HG03469 (cell line): ENCODE results near the gene VNN1.
"Not testable (repeated sequence)": the region's sequence is repeated elsewhere in the genome, so short reads cannot be mapped to it uniquely, and the experiment has no call there.

Experiments
- ATAC-seq: cut with Tn5 transposase; IDR thresholded peaks from one replicate; pipeline ENCODE4 v1.9.1; 2021; ENCODE audit warnings: mild to moderate bottlenecking, moderate library complexity, moderate number of reproducible peaks; ENCODE audit not compliant: unreplicated experiment

The VNN1 gene

DNA sequence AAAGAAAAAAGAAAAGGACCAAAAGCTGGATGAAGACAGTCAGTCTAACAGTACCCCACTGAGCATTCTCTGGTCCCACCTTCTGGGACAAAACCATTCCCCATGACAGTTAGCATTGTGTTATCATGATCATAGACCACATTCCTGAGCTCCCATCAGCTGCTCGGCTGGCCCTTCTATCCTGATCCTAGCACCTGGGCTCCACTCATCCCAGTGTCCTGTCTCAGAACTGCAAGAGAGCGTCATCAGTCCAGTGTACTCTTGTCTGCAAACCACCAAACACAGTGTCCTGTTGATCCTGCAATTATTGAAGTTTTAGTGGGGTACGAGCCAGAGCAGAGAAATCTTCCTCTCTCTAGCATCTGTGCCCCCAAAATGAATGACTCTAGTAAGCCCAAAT, 38.9 kb downstream of the VNN1 start:
- no peak for ATAC-seq

DNA sequence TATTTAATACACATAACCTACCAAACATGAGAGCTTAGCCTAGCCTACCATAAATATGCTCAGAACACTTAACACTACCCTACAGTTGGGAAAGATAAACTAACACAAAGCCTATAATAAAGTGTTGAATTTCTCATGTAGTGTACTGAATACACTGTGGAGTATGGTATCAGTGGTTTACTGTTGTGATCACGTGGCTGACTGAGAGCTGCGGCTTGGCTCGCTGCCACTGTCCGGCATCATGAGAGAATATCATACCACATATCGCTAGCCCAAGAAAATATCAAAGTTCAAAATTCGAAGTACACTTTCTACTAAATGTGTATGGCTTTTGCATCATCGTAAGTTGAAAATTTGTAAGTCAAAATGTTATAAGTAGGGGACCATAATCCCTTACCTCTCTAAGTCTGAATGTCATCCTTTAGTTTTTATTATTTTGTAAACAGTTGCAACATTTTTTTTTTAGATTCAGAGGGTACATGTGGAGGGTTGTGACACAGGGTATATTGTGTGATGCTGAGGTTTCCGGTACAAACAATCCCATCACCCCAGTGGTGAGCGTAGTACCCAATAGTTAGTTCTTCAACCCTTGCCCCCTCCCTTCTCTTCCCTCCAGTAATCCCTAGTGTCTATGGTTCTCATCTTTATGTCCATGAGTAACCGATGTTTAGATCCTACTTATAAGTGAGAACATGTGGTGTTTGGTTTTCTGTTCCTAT, 40.3 kb downstream of the VNN1 start:
- no peak for ATAC-seq

DNA sequence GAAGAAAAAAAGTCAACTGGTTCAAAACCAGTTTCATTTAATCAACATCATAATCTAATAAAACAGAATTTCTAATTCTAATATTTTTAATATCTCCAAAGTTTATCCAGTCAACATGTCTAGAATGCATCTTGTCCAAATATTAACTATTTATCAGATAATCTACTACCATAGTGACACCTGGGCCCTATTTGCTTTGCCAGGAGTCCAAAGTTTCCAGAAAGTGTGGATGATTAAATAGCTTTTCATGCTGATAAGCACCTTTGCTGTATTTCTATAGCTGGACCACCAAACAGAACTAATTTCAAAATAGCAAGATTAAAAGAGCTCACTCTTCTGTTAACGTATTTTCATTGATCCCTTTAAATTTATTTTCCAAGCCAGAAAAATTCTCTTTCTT, 42.6 kb downstream of the VNN1 start:
- no peak for ATAC-seq

DNA sequence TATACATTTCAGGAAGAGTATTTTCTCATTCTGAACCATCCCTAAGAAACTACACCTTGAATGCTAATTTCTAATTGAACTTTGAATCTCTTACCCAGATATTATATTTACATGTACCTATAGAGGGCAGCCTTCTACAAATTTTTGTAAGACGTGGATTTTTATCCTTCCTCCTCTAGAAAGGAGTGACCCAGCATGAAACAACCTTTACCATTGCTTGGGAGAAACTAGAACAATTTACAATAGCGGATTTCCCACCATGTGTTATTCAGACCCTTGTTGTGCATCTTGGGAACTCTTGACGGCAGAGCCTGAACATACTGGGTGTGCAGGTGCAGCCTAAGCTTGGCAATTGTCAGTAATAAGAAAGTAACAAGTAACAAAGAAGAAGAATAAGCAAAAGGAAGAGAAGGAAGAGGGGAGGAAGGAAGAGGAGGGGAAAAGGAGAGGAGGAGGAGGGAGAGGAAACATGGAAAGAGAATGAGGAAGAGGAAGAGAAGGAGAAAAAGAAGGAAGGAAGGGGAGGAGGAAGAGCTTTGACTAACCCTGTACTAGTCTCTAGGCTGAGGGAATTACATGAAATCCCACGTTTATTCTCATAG, 44.1 kb downstream of the VNN1 start:
- no peak for ATAC-seq

DNA sequence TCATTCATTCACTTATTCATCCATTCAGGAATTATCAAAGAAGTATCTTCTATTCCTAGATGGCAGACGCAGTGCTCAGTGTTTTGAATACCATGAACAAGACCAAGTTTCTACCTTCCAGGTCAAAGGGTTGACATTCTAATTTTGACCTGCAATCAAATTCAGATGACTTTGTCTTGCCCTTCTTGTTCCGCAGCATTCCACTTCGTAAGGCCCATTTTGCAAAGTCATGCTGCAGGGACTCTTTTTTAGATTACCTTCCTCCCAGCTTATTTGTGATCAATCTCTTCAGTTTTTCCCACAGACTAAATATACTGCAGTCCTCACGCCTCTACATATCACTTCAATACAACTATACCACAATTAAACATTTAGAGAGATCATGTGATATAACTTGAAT, 47.7 kb downstream of the VNN1 start:
- ATAC-seq, result no peak

DNA sequence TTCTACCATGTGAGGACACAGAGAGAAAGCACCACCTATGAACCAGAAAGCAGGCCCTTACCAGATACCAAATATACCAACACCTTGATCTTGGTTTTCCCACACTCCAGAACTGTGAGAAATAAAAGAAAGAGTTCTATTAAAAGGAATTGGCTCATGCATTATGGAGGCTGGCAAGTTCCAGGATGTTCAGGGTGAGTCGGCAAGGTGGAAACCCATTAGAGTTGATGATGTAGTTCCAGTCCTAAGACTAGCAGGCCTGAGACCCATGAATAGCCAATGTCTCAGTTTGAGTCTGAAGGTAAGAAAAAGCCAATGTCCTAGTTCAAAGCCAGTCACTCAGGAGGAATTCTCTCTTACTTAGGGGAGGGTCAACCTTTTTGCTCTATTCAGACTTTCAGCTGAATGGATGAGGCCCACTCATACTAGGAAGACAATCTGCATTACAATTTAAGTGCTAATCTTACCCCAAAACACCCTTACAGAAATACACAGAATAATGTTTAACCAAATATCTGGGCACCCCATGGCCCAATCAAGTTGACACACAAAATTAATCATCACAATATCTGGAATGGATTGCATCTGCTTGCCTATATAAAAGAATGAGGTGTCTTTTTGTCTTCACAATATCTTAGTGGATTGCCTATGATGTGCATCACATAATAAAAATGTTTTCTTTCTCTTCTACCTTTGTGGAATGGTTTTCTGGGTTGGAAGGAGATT, 49.4 kb downstream of the VNN1 start:
- ATAC-seq, result no peak

DNA sequence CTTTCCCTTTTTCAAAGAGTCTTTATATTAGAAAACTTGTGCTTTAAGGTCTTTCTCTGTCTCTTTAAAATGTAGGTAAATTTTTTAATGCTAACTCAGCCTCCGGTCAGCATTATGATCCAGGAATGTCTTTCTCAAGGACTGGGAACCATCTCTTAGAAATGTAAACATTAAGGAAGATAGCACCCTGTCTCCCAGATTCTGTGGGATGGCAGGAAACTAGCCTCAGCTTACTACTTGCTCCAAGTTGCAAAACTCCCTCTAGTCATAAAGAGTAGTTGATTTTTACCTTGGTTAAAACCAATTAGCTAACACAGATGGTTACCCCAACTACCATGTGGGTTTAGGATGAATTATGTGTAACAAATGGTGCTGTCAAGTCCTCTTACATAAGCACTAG, 50.2 kb downstream of the VNN1 start:
- no peak for ATAC-seq

DNA sequence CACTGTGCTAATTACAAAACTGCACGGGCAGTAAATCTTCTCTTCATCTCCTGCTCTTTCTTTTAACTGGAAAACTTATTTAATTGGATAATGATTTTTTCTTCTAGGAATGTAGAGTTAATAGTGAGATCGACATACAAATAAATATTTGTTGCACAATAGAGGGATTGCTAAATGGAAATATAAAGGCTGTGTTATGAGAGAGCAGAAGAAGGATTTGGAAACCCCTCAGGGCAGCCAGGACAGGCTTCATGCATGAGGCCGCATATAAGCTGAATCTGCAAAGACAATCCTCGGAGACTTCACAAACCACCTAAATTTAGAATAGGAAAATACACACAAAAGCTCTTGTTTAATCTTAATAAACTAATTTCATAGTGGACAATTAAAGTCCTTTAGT, 51.9 kb downstream of the VNN1 start:
- no peak for ATAC-seq

DNA sequence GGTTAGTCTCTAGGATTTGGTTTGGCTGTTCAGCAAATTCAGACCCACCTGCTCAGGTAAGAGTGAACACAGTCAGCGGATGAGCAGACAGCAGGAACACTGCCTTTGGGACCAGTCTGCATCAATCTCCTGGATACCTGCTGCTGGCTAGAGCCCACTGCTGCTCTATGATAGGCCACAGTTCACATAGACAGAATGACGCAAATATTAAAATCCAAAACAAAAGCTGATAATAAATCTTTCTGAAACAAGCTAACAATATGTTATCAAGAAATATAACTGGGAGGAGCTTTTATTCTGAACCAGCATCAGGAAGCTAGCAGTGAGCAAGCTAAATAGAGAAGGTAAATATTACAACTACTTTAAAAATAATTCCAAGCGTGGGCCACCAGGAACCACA, 54.8 kb downstream of the VNN1 start, which contains the start of gene TAAR1:
Gene TAAR1 (minus strand): TSS at position 101 of the 400 bp plus-strand sequence. CDS start 13,179 bp downstream, outside the sequence.
- no peak for ATAC-seq

DNA sequence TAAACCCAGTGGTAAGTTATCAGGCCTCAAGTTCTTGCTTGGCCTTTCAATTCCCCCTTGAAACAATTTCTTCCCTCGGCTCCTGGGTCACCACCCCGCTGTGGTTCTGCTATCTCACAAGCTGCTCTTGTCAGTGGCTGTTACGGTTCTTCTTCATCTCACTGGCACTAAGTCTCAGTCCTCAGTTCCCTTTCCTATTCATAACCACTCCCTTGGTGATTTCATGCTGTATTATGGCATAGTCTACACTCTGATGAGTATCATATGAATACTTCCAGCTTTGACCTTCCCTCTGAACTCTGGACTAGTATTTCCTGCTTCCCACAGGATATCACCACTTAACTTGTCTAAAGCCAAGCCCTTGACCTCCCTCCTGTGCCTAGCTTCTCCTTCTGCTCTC, 62.8 kb downstream of the VNN1 start:
- ATAC-seq, result peak; percentile 38

DNA sequence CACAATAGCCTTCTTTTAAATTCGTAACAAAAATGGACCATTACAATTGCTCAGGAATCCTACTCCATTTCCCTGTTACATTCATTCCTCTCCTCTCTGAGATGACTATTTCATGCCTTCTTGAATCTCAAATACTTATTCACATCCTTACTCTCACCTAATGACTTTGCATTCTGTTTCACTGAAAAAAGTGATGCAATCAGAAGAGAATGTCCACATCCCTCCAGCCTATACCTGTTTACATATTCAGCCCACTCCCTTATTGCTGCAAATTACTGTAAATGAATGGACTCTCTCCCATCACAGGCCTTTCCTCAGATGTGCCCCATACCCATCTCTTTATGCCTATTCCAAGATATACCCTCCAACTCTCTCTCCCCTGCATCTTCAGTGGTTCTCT, 63.4 kb downstream of the VNN1 start:
- ATAC-seq, result no peak

DNA sequence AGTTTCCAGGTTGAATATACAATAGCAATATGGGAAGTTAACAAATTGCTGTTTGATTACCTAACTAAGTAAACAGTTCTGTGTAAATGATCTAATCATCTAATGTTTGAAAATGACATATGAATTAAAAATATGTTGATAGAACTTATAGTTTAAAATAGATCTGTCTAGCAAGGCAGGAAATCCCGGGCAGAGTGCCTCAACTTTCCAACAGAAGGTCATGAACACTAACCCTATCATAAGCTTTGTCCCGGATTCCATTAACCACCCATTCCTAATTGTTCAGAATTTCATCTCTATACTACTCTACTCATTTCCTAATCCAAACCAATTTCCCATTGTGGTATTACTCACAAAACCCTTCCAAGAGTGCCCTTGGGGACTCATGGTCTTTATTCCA, 65.0 kb downstream of the VNN1 start:
- no peak for ATAC-seq

DNA sequence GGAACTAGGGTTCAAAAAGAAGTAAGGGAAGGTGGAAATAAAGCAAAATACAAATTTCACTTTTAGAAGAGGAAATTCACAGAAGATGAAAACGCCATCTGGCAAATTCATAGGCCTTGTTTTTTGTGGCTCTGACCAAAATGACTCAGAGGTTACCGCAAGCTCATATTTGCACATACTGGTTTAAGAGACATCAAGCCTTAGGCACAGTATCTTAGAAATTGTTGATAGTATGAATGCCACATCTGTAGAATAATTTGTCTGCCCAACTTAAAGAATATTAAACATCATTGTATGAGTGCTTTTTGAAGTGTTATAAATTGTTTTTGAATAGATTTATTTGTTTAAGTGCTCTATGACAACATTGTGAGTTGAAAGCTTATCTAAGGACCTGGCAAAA, 65.5 kb downstream of the VNN1 start:
- peak; percentile 84 for ATAC-seq

DNA sequence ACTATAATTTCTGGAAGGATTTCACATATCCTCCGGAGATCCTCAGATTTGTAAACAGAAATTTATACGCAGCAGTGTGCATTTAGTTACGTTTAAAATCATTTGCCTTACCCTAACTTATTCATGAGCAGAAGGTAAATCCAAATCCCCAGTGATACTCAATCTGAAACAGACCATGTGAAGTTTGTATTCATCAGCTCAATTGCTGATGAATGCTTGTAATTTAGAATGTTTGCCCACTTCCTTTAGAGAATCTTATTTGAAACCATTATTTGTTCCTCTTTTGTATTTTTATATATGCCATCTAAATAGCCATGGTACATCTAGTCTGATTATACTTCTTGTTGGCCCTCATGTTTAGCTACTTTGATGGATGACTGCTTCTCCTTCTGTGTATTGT, 70.3 kb downstream of the VNN1 start:
- no peak for ATAC-seq

DNA sequence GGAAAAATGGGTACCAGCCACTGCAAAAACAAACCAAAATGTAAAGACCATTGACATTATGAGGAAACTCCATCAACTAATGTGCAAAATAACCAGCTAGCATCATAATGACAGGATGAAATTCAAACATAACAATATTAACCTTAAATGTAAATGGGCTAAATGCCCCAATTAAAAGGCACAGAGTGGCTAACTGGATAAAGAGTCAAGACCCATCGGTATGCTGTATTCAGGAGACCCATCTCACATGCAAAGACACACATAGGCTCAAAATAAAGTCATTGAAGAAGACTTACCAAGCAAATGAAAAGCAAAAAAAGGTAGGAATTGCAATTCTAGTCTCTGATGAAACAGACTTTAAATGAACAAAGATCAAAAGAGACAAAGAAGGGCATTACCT, 76.7 kb downstream of the VNN1 start:
- ATAC-seq, result not testable (repeated sequence)

DNA sequence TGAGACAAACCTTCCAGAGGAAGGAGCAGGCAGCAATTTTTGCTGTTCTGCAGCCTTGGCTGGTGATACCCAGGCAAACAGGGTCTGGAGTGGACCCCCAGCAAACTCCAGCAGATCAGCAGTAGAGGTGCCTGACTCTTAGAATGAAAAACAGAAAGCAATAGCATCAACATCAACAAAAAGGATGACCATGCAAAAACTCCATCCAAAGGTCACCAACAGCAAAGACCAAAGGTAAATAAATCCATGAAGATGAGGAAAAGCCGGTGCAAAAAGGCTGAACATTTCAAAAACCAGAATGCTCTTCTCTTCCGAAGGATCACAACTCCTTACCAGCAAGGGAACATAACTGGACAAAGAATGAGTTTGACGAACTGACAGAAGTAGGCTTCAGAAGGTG, 77.9 kb downstream of the VNN1 start:
- not testable (repeated sequence) for ATAC-seq

DNA sequence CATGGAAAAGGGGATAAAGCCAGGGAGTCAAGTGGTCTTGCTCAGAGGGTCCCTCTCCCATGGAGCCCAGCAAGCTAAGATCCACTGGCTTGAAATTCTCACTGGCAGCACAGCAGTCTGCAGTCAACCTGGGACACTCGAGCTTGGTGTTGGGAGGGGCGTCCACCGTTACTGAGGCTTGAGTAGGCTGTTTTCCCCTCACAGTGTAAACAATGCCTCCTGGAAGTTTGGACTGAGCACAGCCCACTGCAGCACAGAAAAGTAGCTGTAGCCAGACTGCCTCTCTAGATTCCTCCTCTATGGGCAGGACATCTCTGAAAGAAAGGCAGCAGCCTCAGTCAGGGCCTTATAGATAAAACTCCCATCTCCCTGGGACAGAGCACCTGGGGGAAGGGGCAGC, 78.6 kb downstream of the VNN1 start:
- not testable (repeated sequence) for ATAC-seq

DNA sequence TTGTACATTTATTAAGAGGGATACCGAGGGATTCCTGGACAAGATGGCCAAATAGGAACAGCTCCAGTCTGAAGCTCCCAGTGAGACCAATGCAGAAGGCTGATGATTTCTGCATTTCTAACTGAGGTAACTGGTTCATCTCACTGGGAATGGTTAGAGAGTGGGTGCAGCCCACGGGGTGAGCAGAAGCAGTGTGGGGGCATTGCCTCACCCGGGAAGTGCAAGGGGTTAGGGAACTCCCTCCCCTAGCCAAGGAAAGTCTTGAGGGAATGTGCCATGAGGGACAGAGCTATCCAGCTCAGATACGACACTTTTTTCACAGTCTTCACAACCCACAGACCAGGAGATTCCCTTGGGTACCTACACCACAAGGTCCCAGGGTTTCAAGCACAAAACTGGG, 79.1 kb downstream of the VNN1 start:
- no peak for ATAC-seq

DNA sequence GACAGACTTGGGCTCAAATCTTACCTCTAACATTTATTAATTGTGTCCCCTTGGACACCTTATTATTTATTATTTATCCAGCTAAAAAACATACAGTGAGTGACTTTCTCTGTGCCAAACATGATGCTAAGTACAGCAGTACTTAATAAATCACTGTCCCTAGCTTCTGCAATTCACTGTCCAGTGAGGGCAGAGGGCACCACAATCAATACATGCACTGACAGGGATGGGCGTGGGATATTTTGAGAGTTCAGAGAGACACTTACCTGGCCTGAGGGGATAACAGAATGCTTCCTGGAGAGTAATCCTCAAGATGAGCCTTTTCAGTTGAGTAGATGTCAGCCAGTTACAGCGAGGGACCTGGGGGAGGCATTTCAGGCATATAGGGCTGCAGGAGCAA, 80.5 kb downstream of the VNN1 start:
- no peak for ATAC-seq
